Keratinocyte (primary cell): ENCODE measurements around the gene ACTN1.

ENCODE experiments used
- EZH2 ChIP-seq: IDR thresholded peaks from one replicate; pipeline ENCODE4 v1.6.1; 2012; ENCODE audit warnings: inconsistent platforms, mild to moderate bottlenecking, low read length, moderate library complexity
- TF ChIP-seq, protein P1 (sequence below), 3 experiments: IDR thresholded peaks in 1 of 3; conservative IDR thresholded peaks in 1 of 3; optimal IDR thresholded peaks in 1 of 3; 2 replicates in 2 of 3; 3 replicates in 1 of 3; pipeline versions ENCODE3 to v1.5.1; 2011; ENCODE audit warnings: low read length in 3 of 3, mild to moderate bottlenecking in 3 of 3, moderate library complexity in 2 of 3, control low read depth in 1 of 3, inconsistent platforms in 1 of 3; ENCODE audit not compliant: insufficient read depth in 2 of 3; ENCODE audit errors: extremely low read depth in 1 of 3

- TF ChIP-seq, protein P1, sequence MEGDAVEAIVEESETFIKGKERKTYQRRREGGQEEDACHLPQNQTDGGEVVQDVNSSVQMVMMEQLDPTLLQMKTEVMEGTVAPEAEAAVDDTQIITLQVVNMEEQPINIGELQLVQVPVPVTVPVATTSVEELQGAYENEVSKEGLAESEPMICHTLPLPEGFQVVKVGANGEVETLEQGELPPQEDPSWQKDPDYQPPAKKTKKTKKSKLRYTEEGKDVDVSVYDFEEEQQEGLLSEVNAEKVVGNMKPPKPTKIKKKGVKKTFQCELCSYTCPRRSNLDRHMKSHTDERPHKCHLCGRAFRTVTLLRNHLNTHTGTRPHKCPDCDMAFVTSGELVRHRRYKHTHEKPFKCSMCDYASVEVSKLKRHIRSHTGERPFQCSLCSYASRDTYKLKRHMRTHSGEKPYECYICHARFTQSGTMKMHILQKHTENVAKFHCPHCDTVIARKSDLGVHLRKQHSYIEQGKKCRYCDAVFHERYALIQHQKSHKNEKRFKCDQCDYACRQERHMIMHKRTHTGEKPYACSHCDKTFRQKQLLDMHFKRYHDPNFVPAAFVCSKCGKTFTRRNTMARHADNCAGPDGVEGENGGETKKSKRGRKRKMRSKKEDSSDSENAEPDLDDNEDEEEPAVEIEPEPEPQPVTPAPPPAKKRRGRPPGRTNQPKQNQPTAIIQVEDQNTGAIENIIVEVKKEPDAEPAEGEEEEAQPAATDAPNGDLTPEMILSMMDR (optimal IDR thresholded peaks at IDR 0.05 in 1 of 3, IDR thresholded peaks at IDR 0.05 in 1 of 3, conservative IDR thresholded peaks at IDR 0.05 in 1 of 3; ENCODE audit: extremely low read depth in 1 of 3, insufficient read depth in 2 of 3, low read length in 3 of 3): no peak
- no peak for TF ChIP-seq EZH2
Observed at GRCh38 chr14:68919129-68919927, 59.8 kb downstream of the ACTN1 start.
